GM23248 (cell line): ENCODE measurements around the gene SMYD1. TPM values are rescaled to one million over a fixed set of nuclear protein-coding genes. Genes with fewer than 3 reads are reported as not detected.

ENCODE experiments used
- DNase-seq: peaks from one replicate; pipeline ENCODE4 v3.0.0-alpha.2; 2015
- H2AFZ ChIP-seq: fragments of 200-600 bp; sonication (generic); 2 replicates; pipeline ENCODE4 v1.6.1; 2016; ENCODE audit warnings: antibody characterized with exemption
- H3F3A ChIP-seq: fragments of 200-600 bp; sonication (generic); 2 replicates; pipeline ENCODE4 v1.6.1; 2016; ENCODE audit warnings: mild to moderate bottlenecking, antibody characterized with exemption, mixed run types; ENCODE audit not compliant: insufficient read depth
- H3K27ac ChIP-seq: fragments of 200-600 bp; sonication (generic); 2 replicates; pipeline ENCODE4 v1.5.1; 2016; ENCODE audit warnings: mild to moderate bottlenecking
- H3K27me3 ChIP-seq: fragments of 200-600 bp; sonication (generic); replicated peaks from 2 replicates; pipeline ENCODE4 v1.6.1; 2016; ENCODE audit warnings: mild to moderate bottlenecking; ENCODE audit not compliant: insufficient read depth
- H3K36me3 ChIP-seq: fragments of 200-600 bp; sonication (generic); 2 replicates; pipeline ENCODE4 v1.6.1; 2016; ENCODE audit warnings: low read depth, mild to moderate bottlenecking
- H3K4me1 ChIP-seq: fragments of 200-600 bp; sonication (generic); 2 replicates; pipeline ENCODE4 v1.6.1; 2016; ENCODE audit warnings: mild to moderate bottlenecking; ENCODE audit not compliant: insufficient read depth
- H3K4me2 ChIP-seq: fragments of 200-600 bp; sonication (generic); one replicate; pipeline ENCODE4 v1.6.1; 2016; ENCODE audit warnings: mild to moderate bottlenecking; ENCODE audit not compliant: unreplicated experiment
- H3K4me3 ChIP-seq: fragments of 200-600 bp; sonication (generic); 2 replicates; pipeline ENCODE4 v1.5.1; 2016; ENCODE audit warnings: mild to moderate bottlenecking
- H3K79me2 ChIP-seq: fragments of 200-600 bp; sonication (generic); 2 replicates; pipeline ENCODE4 v1.6.1; 2016; ENCODE audit warnings: mild to moderate bottlenecking; ENCODE audit not compliant: insufficient read depth
- H3K9ac ChIP-seq: fragments of 200-600 bp; sonication (generic); 2 replicates; pipeline ENCODE4 v1.6.1; 2016; ENCODE audit warnings: mild to moderate bottlenecking
- H3K9me2 ChIP-seq: fragments of 200-600 bp; sonication (generic); 2 replicates; pipeline ENCODE4 v1.6.1; 2016; ENCODE audit warnings: mixed run types, mild to moderate bottlenecking, moderate library complexity; ENCODE audit not compliant: insufficient read depth
- H3K9me3 ChIP-seq: fragments of 200-600 bp; sonication (generic); one replicate; pipeline ENCODE4 v1.6.1; 2017; ENCODE audit warnings: low read depth
- H4K20me1 ChIP-seq: fragments of 200-600 bp; sonication (generic); 2 replicates; pipeline ENCODE4 v1.6.0; 2016; ENCODE audit not compliant: insufficient read depth
- EZH2 ChIP-seq: fragments of 200-600 bp; sonication (generic); IDR thresholded peaks from 2 replicates; pipeline ENCODE4 v1.6.1; 2018; ENCODE audit warnings: antibody characterized with exemption, mild to moderate bottlenecking; ENCODE audit not compliant: insufficient read depth, poor library complexity, severe bottlenecking
- EZH2phosphoT487 ChIP-seq: fragments of 200-600 bp; sonication (generic); IDR thresholded peaks from 2 replicates; pipeline ENCODE4 v1.6.1; 2018; ENCODE audit warnings: antibody characterized with exemption, moderate library complexity, mild to moderate bottlenecking, low read depth; ENCODE audit not compliant: insufficient read depth
- WGBS, 2 experiments: methylation state at CpG; one replicate each; pipeline ENCODE4 v1.1.6; 2015 to 2017; ENCODE audit warnings: low lambda C conversion rate in 2 of 2, low coverage in 1 of 2; ENCODE audit errors: missing lambda C conversion rate in 2 of 2; 5-methylcytosine and 5-hydroxymethylcytosine counted together
- in situ Hi-C: fragments of 300-500 bp; cut with MboI; formaldehyde crosslinking; loops from 2 replicates; pipeline ENCODE4 v1.15.0; 2020
- polyA plus RNA-seq: library from polyadenylated mRNA; unstranded; fragments of >200 nt; fragmentation: Nextera tagmentation; extraction: Ambion mirVana; gene quantifications from 2 replicates; pipeline ENCODE4 v1.2.1, GENCODE V29; 2016
- total RNA-seq: library from RNA; depleted of rRNA; stranded (reverse); fragments of >200 nt; shearing (Covaris generic); gene quantifications from 2 replicates; pipeline ENCODE4 v1.2.3, GENCODE V29; 2014

SMYD1 gene
- total and polyA plus RNA-seq, 2 experiments from 2014 or later: not detected

- WGBS, 2 experiments: 47 to 59% methylated on average over 3 of the region's 3 CpGs
- Histone ChIP-seq H3K4me2 (no peak overlapping the region), H3K9ac (no peak overlapping the region), H3K27me3 (peaks cover 9% of the 10 kb centered on the region), H4K20me1 (no peaks in the 10 kb centered on the region), H2AFZ (no peak overlapping the region), H3K9me3 (no peaks in the 10 kb centered on the region), H3K4me1 (no peaks in the 10 kb centered on the region), H3K4me3 (no peak overlapping the region), H3K27ac (no peak overlapping the region), H3F3A (no peaks in the 10 kb centered on the region), H3K9me2 (no peaks in the 10 kb centered on the region), H3K36me3 (no peaks in the 10 kb centered on the region), H3K79me2 (no peaks in the 10 kb centered on the region)
- no peak for DNase-seq
- no peak for TF ChIP-seq EZH2phosphoT487
- no peak for TF ChIP-seq EZH2
- in situ Hi-C loops: no loop called here
Observed at GRCh38 chr2:88095022-88095421, 27.4 kb downstream of the SMYD1 start.

GRCh38 chr2:88096708-88097107 lies 29.1 kb downstream of the SMYD1 start:
- Histone ChIP-seq H3K9me3 (no peaks in the 10 kb centered on the region), H3K79me2 (no peaks in the 10 kb centered on the region), H2AFZ (no peak overlapping the region), H3K27me3 (peaks cover 9% of the 10 kb centered on the region; the same call in 1 of the 2 replicates), H3K9me2 (no peaks in the 10 kb centered on the region), H3K36me3 (no peaks in the 10 kb centered on the region), H4K20me1 (no peaks in the 10 kb centered on the region), H3K9ac (no peak overlapping the region), H3K4me3 (no peak overlapping the region), H3K4me2 (no peak overlapping the region), H3K27ac (no peak overlapping the region), H3F3A (no peaks in the 10 kb centered on the region), H3K4me1 (no peaks in the 10 kb centered on the region)
- no peak for TF ChIP-seq EZH2phosphoT487
- TF ChIP-seq EZH2: no peak
- in situ Hi-C loops: no loop called here
- WGBS, 2 experiments: 57 to 66% methylated on average over 5 of the region's 5 CpGs
- DNase-seq: no peak

GRCh38 chr2:88097192-88097591 lies 29.6 kb downstream of the SMYD1 start:
- no peaks in the 10 kb centered on the region for H3K9me2 ChIP-seq
- no peaks in the 10 kb centered on the region for H3K36me3 ChIP-seq
- in situ Hi-C loops: no loop called here
- H3K4me2 ChIP-seq: no peak overlapping the region
- no peaks in the 10 kb centered on the region for H3K4me1 ChIP-seq
- H3K9me3 ChIP-seq: no peaks in the 10 kb centered on the region
- no peaks in the 10 kb centered on the region for H3F3A ChIP-seq
- H3K27me3 ChIP-seq: peaks cover 11% of the 10 kb centered on the region; the same call in 1 of the 2 replicates
- no peak overlapping the region for H3K27ac ChIP-seq
- no peak for DNase-seq
- 37 to 43% methylated on average over 3 of the region's 3 CpGs for WGBS, 2 experiments
- H3K9ac ChIP-seq: no peak overlapping the region
- no peak overlapping the region for H3K4me3 ChIP-seq
- no peaks in the 10 kb centered on the region for H3K79me2 ChIP-seq
- TF ChIP-seq EZH2phosphoT487 (no peak), EZH2 (no peak)
- no peaks in the 10 kb centered on the region for H4K20me1 ChIP-seq
- no peak overlapping the region for H2AFZ ChIP-seq

GRCh38 chr2:88097891-88098557 lies 30.4 kb downstream of the SMYD1 start:
- Histone ChIP-seq H3K27me3 (peaks cover 16% of the 10 kb centered on the region; the same call in 1 of the 2 replicates), H3K4me3 (no peak overlapping the region), H3K9me2 (no peaks in the 10 kb centered on the region), H2AFZ (no peak overlapping the region), H3K27ac (no peak overlapping the region), H3K4me1 (no peaks in the 10 kb centered on the region), H3K79me2 (no peaks in the 10 kb centered on the region), H3K36me3 (no peaks in the 10 kb centered on the region), H4K20me1 (no peaks in the 10 kb centered on the region), H3K9ac (no peak overlapping the region), H3K9me3 (no peaks in the 10 kb centered on the region), H3K4me2 (no peak overlapping the region), H3F3A (no peaks in the 10 kb centered on the region)
- 71 to 73% methylated on average over 4 of the region's 4 CpGs for WGBS, 2 experiments
- no peak for DNase-seq
- TF ChIP-seq EZH2phosphoT487: no peak
- no peak for TF ChIP-seq EZH2
- in situ Hi-C loops: no loop called here

- H3K36me3 ChIP-seq: no peaks in the 10 kb centered on the region
- DNase-seq: no peak
- H3K27me3 ChIP-seq: peaks cover 16% of the 10 kb centered on the region; the same call in 1 of the 2 replicates
- H3K4me1 ChIP-seq: no peaks in the 10 kb centered on the region
- no peak overlapping the region for H3K27ac ChIP-seq
- no peaks in the 10 kb centered on the region for H3K9me2 ChIP-seq
- H3K9me3 ChIP-seq: no peaks in the 10 kb centered on the region
- H3K79me2 ChIP-seq: no peaks in the 10 kb centered on the region
- no peak overlapping the region for H2AFZ ChIP-seq
- in situ Hi-C loops: no loop called here
- H4K20me1 ChIP-seq: no peaks in the 10 kb centered on the region
- no peak overlapping the region for H3K4me3 ChIP-seq
- TF ChIP-seq EZH2: no peak
- TF ChIP-seq EZH2phosphoT487: no peak
- no peaks in the 10 kb centered on the region for H3F3A ChIP-seq
- no peak overlapping the region for H3K4me2 ChIP-seq
- H3K9ac ChIP-seq: no peak overlapping the region
Observed at GRCh38 chr2:88098558-88098900, 30.9 kb downstream of the SMYD1 start.
